HG02759 (cell line): ENCODE data around the gene PRKCD.
A peak's percentile ranks its signal among the peaks of the same experiment; 100 is the strongest.

ENCODE experiments used
- ATAC-seq: cut with Tn5 transposase; IDR thresholded peaks from one replicate; pipeline ENCODE4 v1.9.1; 2021; ENCODE audit warnings: mild to moderate bottlenecking, moderate library complexity; ENCODE audit not compliant: unreplicated experiment

The PRKCD gene

GRCh38 chr3:53154881-53155285 is 6.1 kb upstream of the PRKCD start:
- no peak for ATAC-seq

DNA sequence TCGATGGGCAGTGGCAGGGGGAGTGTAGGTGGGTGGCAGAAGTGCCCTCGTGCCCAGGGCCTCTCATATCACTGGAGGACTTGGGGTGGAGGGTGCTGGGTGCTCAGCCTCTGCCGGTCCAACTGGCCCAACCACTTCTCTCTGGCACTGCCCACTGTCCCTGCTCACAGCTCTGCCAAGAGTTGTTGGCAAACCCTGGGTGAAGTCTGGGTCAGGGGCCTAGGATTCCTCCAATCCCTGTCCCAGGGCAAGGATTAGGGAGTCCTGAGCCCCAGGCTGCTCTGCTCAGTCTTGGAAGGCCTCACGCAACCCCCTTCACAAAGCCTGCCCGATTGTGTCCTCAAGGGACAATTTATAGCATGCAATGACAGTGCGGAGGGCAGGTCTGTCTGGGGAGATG is 5.2 kb upstream of the PRKCD start:
- ATAC-seq = no peak

DNA sequence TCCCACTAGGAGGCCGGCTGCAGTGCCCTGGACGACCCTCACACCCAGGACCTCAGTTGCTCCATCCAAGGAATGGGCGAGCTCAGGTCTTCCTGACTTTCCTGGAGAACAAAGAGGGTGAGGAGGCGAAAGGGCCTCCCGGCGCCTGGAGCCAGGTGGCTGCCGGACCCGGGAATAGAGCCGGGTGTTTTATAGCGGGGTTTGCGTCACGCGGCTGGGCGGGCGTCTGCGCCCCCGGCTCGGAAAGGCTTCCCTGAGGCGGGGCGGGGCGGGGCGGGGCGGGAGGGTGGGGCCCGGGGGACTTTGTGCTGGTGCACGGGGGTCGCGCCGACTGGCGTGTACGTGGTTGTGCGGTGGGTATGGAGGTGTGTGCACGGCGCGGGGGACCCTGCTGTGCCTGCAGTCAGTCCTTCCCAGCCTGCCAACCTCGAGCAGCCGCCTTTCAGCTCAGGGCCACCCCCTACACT is 4.6 kb upstream of the PRKCD start:
- ATAC-seq = no peak

- ATAC-seq = no peak
These were observed 2.9 kb upstream of the PRKCD start for GRCh38 chr3:53157974-53158580.

- ATAC-seq = no peak
These were observed 2.2 kb upstream of the PRKCD start for GRCh38 chr3:53158765-53159155.

- no peak for ATAC-seq
These were observed 1.6 kb upstream of the PRKCD start for GRCh38 chr3:53159156-53160060.

DNA sequence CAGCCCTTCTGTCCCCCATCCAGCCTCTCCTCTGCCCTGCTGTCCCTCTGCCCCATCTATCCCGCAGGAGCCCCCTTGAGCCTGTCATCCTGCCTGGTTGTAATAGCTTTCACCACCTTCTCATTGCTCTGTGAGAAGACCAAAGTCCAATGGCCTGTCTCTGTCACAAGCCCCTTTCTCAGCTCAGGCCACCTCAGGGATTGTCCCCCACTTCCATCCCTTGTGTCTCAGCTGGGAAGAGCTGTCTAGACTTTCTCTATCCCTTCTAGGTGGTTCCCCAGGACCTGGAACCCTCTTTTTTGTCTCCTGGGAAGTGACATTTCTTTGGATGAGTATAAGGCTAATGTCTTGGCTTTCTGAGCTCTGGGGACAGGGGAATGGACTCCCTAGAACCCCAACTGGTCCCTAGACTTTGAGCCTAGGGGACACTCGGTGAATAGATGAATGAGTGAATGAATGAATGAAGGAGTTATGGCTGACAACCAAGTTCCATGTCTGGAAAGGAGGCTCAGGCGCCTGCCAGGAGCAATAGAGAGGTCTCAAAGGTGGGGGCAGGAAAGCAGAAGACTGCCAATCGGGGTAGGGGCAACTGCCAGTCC is 849 bp upstream of the PRKCD start:
- no peak for ATAC-seq

- ATAC-seq = no peak
These were observed 426 bp downstream of the PRKCD start for GRCh38 chr3:53161450-53161819.

- ATAC-seq = peak; percentile 25
These were observed 1.0 kb downstream of the PRKCD start for GRCh38 chr3:53161820-53162671.

- ATAC-seq = no peak
These were observed 1.8 kb downstream of the PRKCD start for GRCh38 chr3:53162672-53163443.

- no peak for ATAC-seq
These were observed 2.7 kb downstream of the PRKCD start for GRCh38 chr3:53163444-53164387.

GRCh38 chr3:53164911-53165310 is 3.9 kb downstream of the PRKCD start:
- no peak for ATAC-seq

GRCh38 chr3:53166206-53166605 is 5.2 kb downstream of the PRKCD start:
- no peak for ATAC-seq

- ATAC-seq = no peak
These were observed 5.8 kb downstream of the PRKCD start for GRCh38 chr3:53166781-53167291.

GRCh38 chr3:53167418-53168174 is 6.6 kb downstream of the PRKCD start:
- ATAC-seq = no peak

DNA sequence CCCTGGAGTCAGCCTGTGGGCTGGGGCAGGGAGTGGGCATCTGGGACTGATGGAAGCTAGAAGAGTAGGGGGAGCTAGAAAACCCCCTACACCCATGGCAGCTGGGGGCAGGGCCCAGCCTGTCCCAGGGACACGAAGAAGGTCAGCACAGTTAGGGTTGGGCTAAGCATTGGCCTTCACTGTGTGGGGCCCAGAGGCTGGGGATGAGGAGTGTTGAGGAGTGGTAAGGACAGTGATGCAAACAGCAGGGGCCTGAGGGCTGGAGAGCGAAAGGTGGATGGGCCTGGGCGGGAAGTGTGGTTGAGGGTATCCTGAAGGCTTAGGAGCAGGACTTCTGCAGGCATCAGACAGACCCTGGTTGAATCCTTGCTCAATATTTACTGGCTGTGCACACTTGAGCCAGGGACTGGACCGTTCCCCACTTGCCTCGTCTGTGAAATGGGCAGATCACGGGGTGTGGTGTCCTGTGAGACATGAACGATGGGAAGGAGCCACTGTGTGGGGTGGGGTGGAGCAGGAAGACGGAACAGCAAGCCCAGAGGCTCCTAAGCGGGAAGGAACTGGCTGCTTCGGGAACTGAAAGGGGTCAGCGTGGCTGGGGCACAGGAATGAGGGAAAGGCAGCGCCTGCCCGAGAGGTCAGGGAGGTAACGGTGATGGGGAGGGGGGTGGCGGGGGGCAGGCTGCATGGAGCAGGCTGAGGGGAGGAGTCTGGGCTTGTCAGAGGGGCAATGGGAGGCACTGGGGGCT is 7.3 kb downstream of the PRKCD start:
- ATAC-seq = no peak

DNA sequence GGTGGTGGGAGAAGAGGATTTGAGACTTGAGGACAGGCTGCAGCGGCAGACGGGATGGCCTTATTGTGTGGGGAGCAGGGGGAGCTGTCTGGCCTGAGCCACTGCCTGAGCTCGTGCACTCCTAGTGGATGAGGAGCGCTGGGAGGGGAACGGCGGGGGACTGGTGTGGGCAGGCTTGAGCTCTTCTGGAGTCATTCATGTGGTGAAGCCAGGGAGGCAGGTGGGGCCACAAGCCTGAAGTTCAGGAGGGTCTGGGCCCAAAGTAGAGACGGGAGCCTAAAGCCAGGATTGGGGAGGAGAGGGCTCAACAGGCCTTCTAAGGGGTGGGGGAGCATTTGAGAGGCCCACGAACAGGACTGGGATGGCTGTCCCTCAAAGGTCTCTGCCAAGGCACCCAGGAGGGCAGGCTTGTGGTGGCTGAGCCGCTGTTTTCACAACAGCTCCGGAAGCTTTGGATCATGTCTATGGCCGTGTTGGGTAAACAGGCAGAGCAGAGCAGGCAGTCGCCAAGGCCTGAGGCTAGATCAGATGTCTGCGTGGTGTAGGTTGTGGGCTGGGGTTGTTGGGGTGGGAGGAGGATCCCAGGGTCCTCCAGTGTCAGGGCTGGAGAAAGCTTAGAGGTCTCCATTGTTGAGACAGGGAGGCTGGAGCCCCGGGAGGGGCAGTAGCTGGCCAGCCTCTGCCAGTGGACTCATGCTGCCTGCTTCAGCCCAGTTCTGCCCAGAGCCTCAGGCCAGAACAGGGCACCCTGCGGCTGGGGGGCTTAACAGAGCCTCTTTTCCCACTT is 8.2 kb downstream of the PRKCD start:
- no peak for ATAC-seq
